HUDEP-2 (cell line): Measurements from ENCODE around the gene CFAP44.
"Not testable (repeated sequence)": the region's sequence is repeated elsewhere in the genome, so short reads cannot be mapped to it uniquely, and the experiment has no call there.

ENCODE experiments used
- DNase-seq, 76 experiments: peaks; one replicate each; lab custom pipeline; 2025; ENCODE audit not compliant: unreplicated experiment in 76 of 76; lab: John Stamatoyannopoulos, UW

CFAP44 gene

DNA sequence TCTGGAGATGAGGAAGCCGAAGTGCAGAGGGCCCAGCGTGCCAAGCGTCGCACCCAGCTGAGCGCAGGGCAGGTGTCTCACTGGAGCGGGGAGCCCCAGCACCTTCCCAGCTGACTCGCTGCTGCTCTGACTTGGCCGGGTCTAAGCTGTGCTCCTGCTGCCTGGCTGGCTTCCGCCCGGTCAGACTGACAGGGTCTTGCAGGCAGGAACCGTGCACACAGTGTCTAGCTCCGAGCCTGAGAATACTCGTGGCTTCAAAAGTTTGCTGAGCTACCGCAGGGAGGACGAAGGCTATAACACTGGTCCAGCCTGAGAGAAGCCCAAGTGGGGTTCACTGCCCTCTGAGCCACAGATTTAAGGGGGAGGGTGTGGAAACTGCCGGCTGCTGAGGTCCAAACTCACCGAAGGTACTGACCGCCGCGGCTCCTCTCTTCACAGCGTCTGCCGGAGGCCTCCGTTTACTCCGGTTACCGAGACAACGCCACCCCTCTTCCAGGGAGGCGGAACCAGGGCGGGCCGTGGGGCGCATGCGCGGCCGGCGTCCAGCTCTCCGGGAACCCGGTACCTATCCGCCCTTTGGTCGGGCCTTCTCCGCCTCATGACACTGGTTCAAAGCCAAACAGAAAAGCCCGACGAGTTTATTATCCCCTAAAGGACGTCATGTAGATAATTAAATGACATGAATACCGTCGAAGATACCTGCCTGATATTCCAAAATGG lies at the start of gene CFAP44:
Gene CFAP44 (minus strand): TSS at position 443 of the 720 bp plus-strand sequence. CDS start 7,829 bp downstream, outside the sequence.
- peak in 22 of 76 experiments; percentile 2 to 52 (median 14) for DNase-seq

- DNase-seq = no peak
Measured at GRCh38 chr3:113485161-113485609, 43.9 kb upstream of the CFAP44 start.

DNA sequence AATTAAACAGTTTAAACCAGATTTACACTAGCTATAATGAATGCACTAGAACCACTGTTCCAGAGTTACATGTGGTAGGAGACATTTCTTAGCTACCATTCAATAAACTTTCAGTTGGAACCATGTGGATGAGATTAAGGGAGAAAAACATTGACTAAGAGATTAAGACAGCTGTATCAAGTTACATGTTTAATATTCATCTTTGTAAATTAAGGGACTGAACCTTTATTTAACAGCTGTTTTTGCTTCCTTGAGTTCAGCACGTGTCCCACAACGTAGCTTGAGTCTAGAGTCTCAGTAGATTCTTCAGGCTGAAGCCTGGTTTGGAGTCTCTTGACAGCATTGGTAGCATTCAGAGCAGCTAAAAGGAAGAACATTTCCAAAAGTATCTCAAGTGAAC lies 27.2 kb upstream of the CFAP44 start:
- DNase-seq = no peak

GRCh38 chr3:113461488-113461887 lies 20.2 kb upstream of the CFAP44 start:
- no peak for DNase-seq

- DNase-seq = not testable (repeated sequence)
Measured at GRCh38 chr3:113458554-113458953, 17.3 kb upstream of the CFAP44 start.

DNA sequence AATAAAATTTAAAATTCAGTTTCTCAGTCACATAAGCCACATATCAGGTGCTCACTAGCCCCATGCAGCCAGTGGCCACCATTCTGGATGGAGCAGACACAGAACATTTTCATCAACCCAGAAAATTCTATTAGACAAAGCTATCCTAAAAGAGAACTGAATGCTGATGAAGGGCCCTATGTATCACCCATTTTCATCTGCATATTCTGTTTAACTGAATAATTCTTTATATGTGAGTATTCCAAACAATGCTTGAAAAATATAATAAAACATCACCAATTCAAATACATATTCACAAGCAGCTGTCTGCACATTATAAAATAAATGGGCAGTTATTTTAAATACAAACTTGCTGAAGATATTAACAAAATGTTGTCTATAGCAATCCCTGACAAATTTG lies 14.2 kb upstream of the CFAP44 start:
- DNase-seq = no peak

GRCh38 chr3:113454630-113455029 lies 13.3 kb upstream of the CFAP44 start:
- DNase-seq = peak in 4 of 76 experiments; percentile 1 to 13 (median 6)

DNA sequence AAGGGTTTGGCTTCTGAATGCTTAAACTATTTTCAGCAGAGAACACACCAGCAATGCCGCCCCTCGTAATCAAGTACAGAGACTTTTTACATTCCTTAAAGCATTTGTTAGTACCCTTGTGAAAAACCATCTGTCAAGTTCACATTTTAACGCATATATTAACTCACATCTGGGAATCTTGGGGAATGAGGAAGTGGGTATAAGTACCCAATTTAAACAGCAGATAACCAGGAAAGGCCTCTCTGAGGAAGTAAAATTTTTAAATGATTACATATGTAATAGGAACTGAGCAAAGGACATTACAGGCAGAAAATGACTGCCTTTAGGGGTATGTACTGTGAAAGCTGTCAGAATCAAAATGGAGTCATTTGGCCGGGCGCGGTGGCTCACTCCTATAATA lies 12.8 kb upstream of the CFAP44 start:
- no peak for DNase-seq

DNA sequence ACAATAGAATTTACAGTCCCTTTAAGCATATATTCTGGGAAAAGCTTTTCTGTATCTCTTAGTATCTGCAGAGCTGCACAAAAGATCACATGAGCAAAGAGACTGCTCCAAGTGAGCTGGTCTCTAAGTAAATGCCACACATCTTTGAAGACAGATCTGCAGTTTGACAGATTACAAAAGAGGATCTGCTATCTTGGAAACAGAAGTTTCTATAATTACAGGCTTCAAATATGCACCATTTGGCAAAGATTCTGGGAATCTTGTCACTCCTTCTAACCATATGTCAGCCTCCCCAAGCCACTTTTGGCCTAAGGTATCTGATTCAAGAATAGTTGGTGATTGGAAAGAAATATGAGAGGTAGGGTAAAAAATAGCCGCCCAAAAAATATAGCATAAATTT lies 9.6 kb upstream of the CFAP44 start:
- DNase-seq = no peak

- no peak for DNase-seq
Measured at GRCh38 chr3:113439606-113440005, 1.7 kb downstream of the CFAP44 start.

- no peak for DNase-seq
Measured at GRCh38 chr3:113438224-113438623, 3.1 kb downstream of the CFAP44 start.

DNA sequence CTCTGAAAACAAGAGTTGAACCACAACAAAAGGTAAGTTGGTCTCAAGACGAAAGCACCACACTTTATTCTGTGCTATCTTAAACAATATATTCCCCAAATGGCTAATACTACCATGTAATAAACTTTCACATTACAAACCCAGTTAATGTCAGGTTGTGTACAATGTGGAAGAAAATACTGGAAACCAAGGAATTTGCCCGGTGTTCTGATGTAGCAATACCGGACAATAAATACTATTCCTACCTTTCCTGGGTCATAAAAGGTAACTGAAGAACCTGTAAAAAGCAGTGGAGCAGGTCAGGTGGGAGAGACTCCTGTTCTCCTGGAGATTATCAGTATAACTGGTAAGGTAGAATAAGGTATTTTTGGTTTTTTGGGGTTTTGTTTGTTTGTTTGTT lies 3.9 kb downstream of the CFAP44 start:
- DNase-seq = no peak

- DNase-seq = no peak
Measured at GRCh38 chr3:113436809-113437208, 4.5 kb downstream of the CFAP44 start.

- DNase-seq = no peak
Measured at GRCh38 chr3:113431811-113432210, 9.5 kb downstream of the CFAP44 start.

- DNase-seq = no peak
Measured at GRCh38 chr3:113428581-113428980, 12.7 kb downstream of the CFAP44 start.

DNA sequence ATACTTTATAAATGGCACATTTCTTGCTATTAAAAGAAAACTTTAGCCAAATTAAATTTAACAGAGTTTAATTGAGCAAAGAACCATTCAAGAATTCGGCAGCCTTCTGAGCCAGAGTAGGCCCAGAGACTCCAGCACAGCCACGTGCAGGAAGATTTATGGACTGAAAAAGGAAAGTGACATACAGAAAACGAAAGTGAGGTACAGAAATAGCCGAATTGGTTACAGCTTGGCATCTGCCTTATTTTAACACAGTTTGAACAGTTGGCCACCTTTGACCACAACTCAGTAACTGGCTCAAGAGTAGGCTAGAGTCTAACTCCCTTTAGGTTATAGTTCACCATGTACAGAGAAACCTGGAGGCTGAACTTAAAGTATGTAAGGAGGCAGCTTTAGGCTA lies 17.6 kb downstream of the CFAP44 start:
- no peak for DNase-seq

GRCh38 chr3:113421082-113421481 lies 20.2 kb downstream of the CFAP44 start:
- DNase-seq = no peak

GRCh38 chr3:113409676-113410075 lies 31.6 kb downstream of the CFAP44 start:
- DNase-seq = no peak

GRCh38 chr3:113405180-113405579 lies 36.1 kb downstream of the CFAP44 start:
- no peak for DNase-seq

DNA sequence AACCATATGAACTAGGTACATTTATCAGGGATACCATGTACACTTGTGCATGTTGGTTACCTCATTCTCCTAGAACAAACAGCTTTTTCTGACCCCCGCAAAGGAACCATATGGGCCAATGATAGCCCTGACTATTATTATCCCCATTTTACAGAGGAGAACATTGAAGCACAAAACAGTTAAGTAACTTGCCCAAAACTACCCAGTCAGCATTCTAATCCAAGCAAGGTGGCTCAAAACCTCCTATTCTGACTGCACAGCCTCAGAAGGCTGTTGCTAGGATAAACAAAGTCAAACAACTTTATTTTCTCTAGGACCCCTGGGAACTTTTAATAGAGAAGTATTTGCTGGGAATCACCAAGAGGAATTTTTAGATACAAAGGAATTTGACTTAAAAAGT lies 36.7 kb downstream of the CFAP44 start:
- no peak for DNase-seq
